ENCODE results near the gene ERMAP. TPM values are rescaled to one million over a fixed set of nuclear protein-coding genes. Genes with fewer than 3 reads are reported as not detected.

ERMAP gene
- total and polyA plus RNA-seq, 9 of the 15 experiments (the other 6 are each of a cell fraction or from before 2014, with no cell fraction given), result 8.0 to 31.4 (median 22.5) TPM

- peak; percentile 74 to 94; a peak in 2 of 4 replicates for TF ChIP-seq MLLT1 (IDR thresholded peaks at IDR 0.05)
- no peak for TF ChIP-seq ATF2 (CRISPR knock-in tag; IDR thresholded peaks at IDR 0.05)
- TF ChIP-seq EGR1 (conservative IDR thresholded peaks at IDR 0.05), result peak; percentile 95
- no peak for TF ChIP-seq JUN (IDR thresholded peaks at IDR 0.05; ENCODE audit: borderline replicate concordance, low read depth, low read length)
- peak; percentile 59; the same call in 1 of the 2 replicates for TF ChIP-seq JUN (CRISPR knock-in tag; IDR thresholded peaks at IDR 0.05; ENCODE audit: borderline replicate concordance)
- peak; percentile 39 to 49; a peak in 3 of 4 replicates for TF ChIP-seq NRF1 (conservative IDR thresholded peaks at IDR 0.05 in 1 of 2, IDR thresholded peaks at IDR 0.05 in 1 of 2)
- no peak for TF ChIP-seq NCOA4 (IDR thresholded peaks at IDR 0.05; ENCODE audit: partially characterized antibody)
- no peak for TF ChIP-seq ZNF589 (CRISPR knock-in tag; IDR thresholded peaks at IDR 0.05; ENCODE audit: low read depth)
- peak; percentile 44; the same call in 1 of the 2 replicates for TF ChIP-seq SOX6 (IDR thresholded peaks at IDR 0.05)
- TF ChIP-seq TAL1 (IDR thresholded peaks at IDR 0.05), result peak; percentile 13; the same call in 1 of the 2 replicates
- 0 out of 2 replicates have a peak, but pooled peaks have one; percentile 46 for TF ChIP-seq KAT7 (CRISPR knock-in tag; IDR thresholded peaks at IDR 0.05; ENCODE audit: borderline replicate concordance)
- no peak for TF ChIP-seq ZNF274 (IDR thresholded peaks at IDR 0.05; ENCODE audit: borderline replicate concordance, low read depth, low read length)
- TF ChIP-seq MYC (IDR thresholded peaks at IDR 0.05; ENCODE audit: low read depth, low read length), result peak; percentile 78
- peak; percentile 58; the same call in 1 of the 2 replicates for TF ChIP-seq MYC (CRISPR knock-in tag; IDR thresholded peaks at IDR 0.05; ENCODE audit: borderline replicate concordance, low read depth)
- peak; percentile 72 for TF ChIP-seq NKRF (IDR thresholded peaks at IDR 0.05; ENCODE audit: borderline replicate concordance)
- TF ChIP-seq MXI1 (IDR thresholded peaks at IDR 0.05; ENCODE audit: low read depth, low read length), result no peak
- peak; percentile 8 to 10; a peak in 1 of 4 replicates for TF ChIP-seq TRIM24 (IDR thresholded peaks at IDR 0.05)
- TF ChIP-seq POLR2AphosphoS5 (IDR thresholded peaks at IDR 0.05; ENCODE audit: control insufficient read depth, insufficient read depth, low read depth, low read length), result peak; percentile 83
- TF ChIP-seq NFRKB (IDR thresholded peaks at IDR 0.05; ENCODE audit: low read depth), result peak; percentile 72
- peak in 1 of 2 experiments; percentile 55; a peak in 2 of 4 replicates for TF ChIP-seq MNT (conservative IDR thresholded peaks at IDR 0.05)
- peak; percentile 90 for TF ChIP-seq SP1 (CRISPR knock-in tag; IDR thresholded peaks at IDR 0.05)
Measured at GRCh38 chr1:42846257-42847110, 29.6 kb downstream of the ERMAP start, which contains the start of gene ZNF691 (continued).

Data from K562 (cell line).